Peyer's patch (tissue), 4 donors: ENCODE results near the gene MSH5. TPM values are rescaled to one million over a fixed set of nuclear protein-coding genes. Genes with fewer than 3 reads are reported as not detected.

Source experiments
- DNase-seq, 3 donors: peaks; one replicate each; pipeline ENCODE4 v3.0.0-alpha.2; 2017 to 2019
- H3K27ac ChIP-seq, 4 donors: fragments of 200-600 bp; sonication (generic); one replicate each; pipeline ENCODE4 v1.5.1; 2016 to 2019
- H3K27me3 ChIP-seq, 2 donors: fragments of 200-600 bp; sonication (generic); one replicate each; pipeline ENCODE4 v1.5.1; 2019
- H3K36me3 ChIP-seq, 3 donors: fragments of 200-600 bp; sonication (generic); one replicate each; pipeline ENCODE4 v1.5.1; 2016 to 2019
- H3K4me1 ChIP-seq, 4 donors: fragments of 200-600 bp; sonication (generic); one replicate each; pipeline ENCODE4 v1.5.1; 2016 to 2019
- H3K4me3 ChIP-seq, 4 donors: fragments of 200-600 bp; sonication (generic); 1 replicate in 3 of 4; 2 replicates in 1 of 4; pipeline ENCODE4 v1.5.1; 2016 to 2019; ENCODE audit warnings: mild to moderate bottlenecking in 1 of 4
- H3K9me3 ChIP-seq, 4 donors: fragments of 200-600 bp; sonication (generic); one replicate each; pipeline ENCODE4 v1.5.1; 2016 to 2019; ENCODE audit warnings: mild to moderate bottlenecking in 1 of 4
- CTCF ChIP-seq, 6 experiments: fragments of 450-650 bp in 4 of 6; fragments of 200-600 bp in 2 of 6; sonication (generic) in 1 of 6; IDR thresholded peaks; one replicate each; pipeline ENCODE4 v1.5.1; 2017 to 2019; ENCODE audit warnings: antibody characterized with exemption in 6 of 6, mild to moderate bottlenecking in 3 of 6, moderate library complexity in 1 of 6
- POLR2A ChIP-seq, 2 donors: fragments of 450-650 bp; IDR thresholded peaks; one replicate each; pipeline ENCODE4 v1.5.1; 2017; ENCODE audit warnings: antibody characterized with exemption in 2 of 2, mild to moderate bottlenecking in 2 of 2, moderate library complexity in 2 of 2
- total RNA-seq, 4 donors: library from RNA; depleted of rRNA; stranded (reverse); fragments of >200 nt; gene quantifications; one replicate each; pipeline ENCODE4 v1.1.0, GENCODE V29; 2016

MSH5 gene
- total RNA-seq, 4 donors from 2014 or later = 21.4 to 72.6 (median 46.1) TPM

- no peaks in the 10 kb centered on the region for H3K27me3 ChIP-seq
- H3K4me3 ChIP-seq = peak overlapping the region; percentile 49 to 81 (median 63)
- no peaks in the 10 kb centered on the region for H3K9me3 ChIP-seq
- no peak for TF ChIP-seq CTCF (IDR thresholded peaks at IDR 0.05)
- peak in 1 of 2 donors; percentile 69 for TF ChIP-seq POLR2A (IDR thresholded peaks at IDR 0.05)
- peaks cover 11 to 65% (median 33%) of the 10 kb centered on the region in 4 donors for H3K4me1 ChIP-seq
- H3K27ac ChIP-seq = peak overlapping the region; percentile 84 to 96 (median 94)
- DNase-seq = peak; percentile 73 to 84 (median 81)
- peaks cover 0 to 40% (median 0%) of the 10 kb centered on the region in 3 donors for H3K36me3 ChIP-seq
Observed at GRCh38 chr6:31734821-31735406, 4.9 kb upstream of the MSH5 start.

GRCh38 chr6:31736021-31736767 lies 3.6 kb upstream of the MSH5 start, which contains the start of gene CLIC1:
TSS of gene CLIC1 (minus strand) at chr6:31736530. CDS start at chr6:31736300, 230 bp downstream.
- peak; percentile 88 to 94 (median 93) for DNase-seq
- Histone ChIP-seq H3K36me3 (peaks cover 0 to 30% (median 0%) of the 10 kb centered on the region in 3 donors), H3K9me3 (no peaks in the 10 kb centered on the region), H3K4me3 (peak within 1 kb of the TSS; percentile 49 to 81 (median 63)), H3K27ac (peak within 1 kb of the TSS; percentile 84 to 96 (median 94)), H3K27me3 (no peaks in the 10 kb centered on the region), H3K4me1 (peaks cover 11 to 64% (median 39%) of the 10 kb centered on the region in 4 donors)
- TF ChIP-seq CTCF (IDR thresholded peaks at IDR 0.05) = no peak
- TF ChIP-seq POLR2A (IDR thresholded peaks at IDR 0.05) = peak; percentile 95 to 98

DNA sequence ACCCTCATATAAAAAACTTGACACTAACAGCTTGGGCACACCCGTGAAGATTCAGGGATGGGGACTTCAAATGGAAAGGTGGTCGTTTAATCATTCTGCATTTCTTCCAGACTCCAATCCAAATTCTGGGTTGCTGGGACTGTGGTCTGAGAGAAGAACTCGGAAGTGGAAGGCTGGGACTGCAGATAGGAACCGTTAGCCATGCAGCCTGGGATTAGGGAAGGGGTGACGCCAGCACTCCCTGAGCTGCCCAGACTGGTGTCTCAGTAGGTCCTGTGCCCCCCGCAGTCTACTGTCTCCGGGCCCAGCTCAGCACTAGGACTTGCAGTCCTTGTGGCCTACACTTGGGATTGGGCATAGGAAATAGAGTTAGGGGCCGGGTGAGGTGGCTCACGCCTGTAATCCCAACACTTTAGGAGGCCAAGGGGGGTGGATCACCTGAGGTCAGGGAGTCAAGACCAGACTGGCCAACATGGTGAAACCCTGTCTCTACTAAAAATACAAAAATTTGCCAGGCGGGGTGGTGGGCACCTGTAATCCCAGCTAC lies 3.0 kb upstream of the MSH5 start:
- Histone ChIP-seq H3K4me1 (peaks cover 11 to 61% (median 39%) of the 10 kb centered on the region in 4 donors), H3K36me3 (peaks cover 0 to 24% (median 0%) of the 10 kb centered on the region in 3 donors), H3K27ac (peak overlapping the region; percentile 84 to 96 (median 94)), H3K27me3 (no peaks in the 10 kb centered on the region), H3K9me3 (no peaks in the 10 kb centered on the region), H3K4me3 (peak overlapping the region; percentile 49 to 81 (median 63))
- DNase-seq = no peak
- TF ChIP-seq POLR2A (IDR thresholded peaks at IDR 0.05) (no peak), CTCF (IDR thresholded peaks at IDR 0.05) (no peak)

DNA sequence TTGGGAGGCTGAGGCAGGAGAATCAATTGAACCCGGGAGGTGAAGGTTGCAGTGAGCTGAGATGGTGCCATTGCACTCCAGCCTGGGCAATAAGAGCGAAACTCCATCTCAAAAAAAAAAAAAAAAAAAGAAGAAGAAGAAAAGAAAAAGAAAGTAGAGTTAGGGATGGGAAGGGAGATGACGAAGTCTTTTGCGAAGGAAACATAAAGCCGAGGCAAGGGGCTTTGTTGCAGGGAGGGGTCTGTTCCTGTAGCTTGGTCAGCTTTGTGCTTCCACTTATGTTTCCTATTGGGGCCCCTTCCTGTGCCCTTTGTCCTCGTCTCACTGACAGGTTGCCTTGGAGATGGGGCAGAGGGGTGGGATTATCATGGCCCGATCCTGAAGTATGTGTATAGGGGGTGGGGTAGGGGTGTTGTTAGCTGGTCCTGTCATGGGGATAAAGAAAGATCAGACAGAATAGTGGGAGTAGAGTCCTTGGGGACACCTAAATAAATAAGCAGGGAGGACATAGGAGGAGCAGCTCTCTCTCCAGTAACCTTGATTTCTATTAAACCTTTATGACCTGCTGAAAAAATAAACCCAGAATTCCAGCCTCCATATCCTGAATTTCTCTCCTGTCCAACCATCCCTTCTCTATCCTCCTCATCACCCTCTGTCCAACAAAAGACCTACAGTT lies 2.4 kb upstream of the MSH5 start:
- H3K36me3 ChIP-seq = peaks cover 0 to 18% (median 0%) of the 10 kb centered on the region in 3 donors
- peaks cover 11 to 55% (median 39%) of the 10 kb centered on the region in 4 donors for H3K4me1 ChIP-seq
- peak in 1 of 3 donors; percentile 62 for DNase-seq
- peak overlapping the region in 2 of 4 donors; percentile 27 to 81 for H3K4me3 ChIP-seq
- TF ChIP-seq CTCF (IDR thresholded peaks at IDR 0.05) (no peak), POLR2A (IDR thresholded peaks at IDR 0.05) (no peak)
- no peaks in the 10 kb centered on the region for H3K27me3 ChIP-seq
- H3K9me3 ChIP-seq = no peaks in the 10 kb centered on the region
- H3K27ac ChIP-seq = peak overlapping the region; percentile 84 to 96 (median 94)
